Measurements from ENCODE around the gene SCAMP1.
"Not testable (repeated sequence)": the region's sequence is repeated elsewhere in the genome, so short reads cannot be mapped to it uniquely, and the experiment has no call there.

SCAMP1 gene

DNA sequence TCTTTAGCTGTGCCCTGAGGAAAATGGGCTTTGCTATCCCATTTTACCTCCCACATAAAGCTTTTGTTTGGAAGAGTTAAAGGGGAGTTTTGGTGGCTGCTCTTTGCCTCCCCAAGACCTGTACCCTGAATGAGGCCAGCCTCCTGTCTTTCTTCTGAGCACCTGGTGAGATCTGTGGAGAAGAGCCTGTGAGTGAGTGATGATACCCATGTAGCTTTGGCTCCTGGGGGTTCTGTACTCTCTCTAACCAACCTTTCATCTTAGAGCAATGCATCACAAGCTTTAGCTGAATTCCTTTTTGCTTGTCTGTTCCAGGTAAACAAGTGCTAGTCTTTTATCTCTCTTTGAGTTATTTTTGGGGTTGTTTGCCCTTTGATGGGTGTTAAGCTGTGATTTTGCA is 73.6 kb downstream of the SCAMP1 start:
- no peak for DNase-seq

DNA sequence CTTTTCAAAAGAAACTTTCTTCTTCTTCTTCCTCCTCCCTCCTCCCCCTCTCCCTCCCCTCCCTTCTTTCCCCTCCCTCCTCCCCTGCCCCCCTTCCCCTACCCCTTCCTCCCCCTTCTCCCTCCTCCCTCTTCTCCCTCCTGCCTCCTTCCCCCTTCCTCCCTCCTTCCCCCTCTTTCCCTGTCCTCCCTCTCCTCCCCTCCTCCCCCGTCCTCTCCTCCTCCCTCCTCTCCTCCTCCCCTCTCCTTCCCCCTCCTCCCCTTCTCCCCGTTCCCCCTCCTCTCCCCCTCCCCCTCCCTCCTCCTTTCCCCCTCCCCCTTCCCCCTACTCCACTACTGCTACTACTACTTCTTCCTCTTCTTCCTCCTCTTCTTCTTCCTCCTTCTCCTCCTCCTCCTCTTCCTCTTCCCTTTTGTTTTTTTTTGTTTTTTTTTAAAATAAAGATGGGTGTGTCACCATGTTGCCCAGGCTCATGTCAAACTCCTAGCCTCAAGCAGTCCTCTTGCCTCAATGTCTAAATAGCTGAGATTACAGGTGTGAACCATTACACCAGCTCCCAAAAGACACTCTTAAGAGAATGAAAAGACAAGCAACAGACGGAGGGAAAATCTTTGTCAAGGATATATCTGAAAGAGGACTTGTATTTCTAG is 87.5 kb downstream of the SCAMP1 start:
- DNase-seq = no peak

DNA sequence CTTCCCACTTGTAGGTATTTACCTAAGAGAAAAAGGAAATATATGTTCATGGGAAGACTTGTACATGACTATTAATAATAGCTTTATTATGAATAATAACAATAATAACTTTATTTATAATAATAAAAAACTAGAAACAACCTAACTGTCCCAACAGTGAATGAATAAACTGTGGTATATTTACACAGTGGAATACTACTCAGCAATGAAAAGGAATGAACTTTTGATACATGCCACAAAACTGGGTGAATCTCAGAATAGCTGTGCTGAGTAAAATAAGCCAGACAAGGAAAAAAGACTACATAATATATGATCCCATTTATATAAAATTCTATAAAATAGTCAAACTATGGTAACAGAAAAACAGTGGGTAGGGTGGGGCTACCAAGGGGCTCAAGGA is 88.7 kb downstream of the SCAMP1 start:
- DNase-seq = no peak

DNA sequence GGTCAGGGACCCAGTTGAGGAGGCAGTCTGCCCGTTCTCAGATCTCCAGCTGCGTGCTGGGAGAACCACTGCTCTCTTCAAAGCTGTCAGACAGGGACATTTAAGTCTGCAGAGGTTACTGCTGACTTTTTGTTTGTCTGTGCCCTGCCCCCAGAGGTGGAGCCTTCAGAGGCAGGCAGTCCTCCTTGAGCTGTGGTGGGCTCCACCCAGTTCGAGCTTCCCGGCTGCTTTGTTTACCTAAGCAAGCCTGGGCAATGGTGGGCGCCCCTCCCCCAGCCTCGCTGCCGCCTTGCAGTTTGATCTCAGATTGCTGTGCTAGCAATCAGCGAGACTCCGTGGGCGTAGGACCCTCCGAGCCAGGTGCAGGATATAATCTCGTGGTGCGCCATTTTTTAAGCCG is 97.1 kb downstream of the SCAMP1 start:
- DNase-seq = not testable (repeated sequence)

DNA sequence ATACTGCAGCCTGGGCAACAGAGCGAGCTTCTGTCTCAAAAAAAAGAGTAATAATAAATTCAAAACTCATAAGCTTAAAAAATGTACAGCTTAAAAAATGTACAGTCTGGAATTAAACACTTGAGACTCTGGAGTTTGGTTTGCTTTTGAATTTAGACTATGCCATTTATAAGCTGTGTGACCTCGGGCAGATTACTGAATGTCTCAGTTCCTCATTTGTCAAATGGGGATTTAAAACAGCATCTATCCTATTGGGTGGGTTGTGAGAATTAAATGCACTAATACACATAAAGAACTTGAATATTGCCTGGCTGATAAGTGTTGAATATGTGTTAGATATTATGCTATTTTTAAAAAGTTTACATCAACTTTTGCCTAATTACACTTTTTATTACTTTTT is 98.4 kb downstream of the SCAMP1 start:
- no peak for DNase-seq

DNA sequence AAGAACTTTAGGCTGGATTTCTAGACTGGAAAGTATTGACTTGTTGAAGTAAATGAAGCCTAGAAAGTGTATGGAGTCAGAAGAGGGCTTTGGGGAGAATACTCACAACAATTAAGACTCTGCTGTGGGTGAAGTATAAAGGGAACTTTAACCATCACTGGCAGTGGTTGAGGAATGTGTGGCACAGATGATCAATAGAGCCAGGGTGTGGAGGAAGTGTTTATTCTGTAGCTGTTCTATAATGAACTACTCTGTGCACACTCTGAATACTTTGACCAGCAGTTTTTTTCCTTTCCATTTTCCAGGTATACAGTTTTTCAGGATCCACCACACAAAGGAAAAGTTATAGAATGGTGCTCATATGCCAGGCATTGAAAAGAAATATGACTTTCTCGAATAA is 106.7 kb downstream of the SCAMP1 start:
- no peak for DNase-seq

DNA sequence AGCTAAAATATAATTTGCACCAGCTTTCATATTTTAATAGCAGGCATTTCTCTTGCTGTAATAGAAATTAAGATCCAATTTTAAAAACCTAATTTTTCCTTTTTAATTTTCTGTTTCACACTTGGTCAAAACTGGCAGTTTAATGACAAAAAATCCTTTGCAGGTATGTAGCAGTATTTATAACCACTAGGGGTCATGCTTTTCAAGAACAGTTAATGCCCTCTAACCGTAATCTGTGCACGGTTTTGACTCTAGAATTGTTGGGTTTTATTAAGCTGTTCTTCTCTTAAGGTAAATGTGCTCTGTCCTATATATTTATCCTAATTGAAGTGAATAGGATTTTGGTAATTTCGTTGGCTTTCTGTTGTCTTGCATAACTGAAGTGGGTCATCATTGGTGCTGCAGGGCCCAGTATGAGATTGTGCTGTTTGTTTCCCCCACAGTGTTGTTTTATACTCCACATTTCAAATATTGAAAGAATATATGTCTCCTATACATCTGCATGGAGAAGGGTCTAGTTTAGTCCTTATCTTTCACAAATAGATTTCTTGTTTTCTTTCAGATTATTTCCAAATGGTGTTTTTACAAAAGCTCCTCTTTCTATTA is 107.4 kb downstream of the SCAMP1 start:
- DNase-seq = peak; percentile 22

DNA sequence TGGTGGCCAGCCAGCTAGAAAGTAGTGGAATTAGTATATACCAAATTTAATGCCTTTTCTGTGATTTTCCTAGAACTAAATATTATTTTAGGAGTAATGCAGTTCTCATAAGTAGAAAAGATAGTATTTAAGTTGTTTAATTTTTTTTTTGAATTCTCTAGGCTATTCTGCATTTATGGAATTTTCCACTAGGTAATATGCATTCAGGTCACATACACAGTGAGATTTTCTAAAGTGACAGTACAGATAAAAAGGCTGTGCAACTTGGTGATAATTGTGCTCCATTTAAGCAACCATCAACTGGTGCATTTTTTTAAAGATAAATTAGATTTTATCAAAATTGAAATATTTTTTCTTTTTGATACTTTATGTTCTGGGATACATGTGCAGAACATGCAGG is 111.5 kb downstream of the SCAMP1 start:
- DNase-seq = no peak

DNA sequence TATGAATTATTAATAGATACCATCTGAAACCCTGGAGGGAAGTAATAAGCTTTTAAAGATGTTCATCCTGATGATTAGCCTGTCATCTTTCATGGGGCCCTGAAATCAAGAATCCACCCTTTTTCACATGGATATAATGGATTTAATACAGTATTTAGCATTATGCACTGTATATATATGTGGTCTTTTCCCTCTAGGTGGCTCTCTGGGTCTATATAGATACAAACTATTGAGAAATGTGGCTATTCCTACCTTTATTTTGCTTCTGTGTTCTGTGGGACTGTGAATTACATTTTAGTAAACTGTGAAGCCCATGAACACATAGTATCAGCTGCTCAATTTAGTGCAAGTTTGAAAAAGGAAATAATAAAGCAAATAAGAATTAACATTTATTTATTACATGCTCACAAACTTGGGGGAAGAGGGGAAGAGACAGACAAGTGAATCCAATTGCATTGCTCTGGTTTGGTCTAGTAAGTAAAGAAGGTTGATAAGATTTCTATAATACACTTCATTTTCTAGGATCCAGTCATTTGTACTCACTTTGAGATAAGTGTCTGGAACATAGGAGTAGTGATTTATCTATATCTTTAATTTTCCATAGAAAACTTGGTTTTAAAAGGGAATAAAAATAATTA is 112.2 kb downstream of the SCAMP1 start:
- peak; percentile 25 for DNase-seq

DNA sequence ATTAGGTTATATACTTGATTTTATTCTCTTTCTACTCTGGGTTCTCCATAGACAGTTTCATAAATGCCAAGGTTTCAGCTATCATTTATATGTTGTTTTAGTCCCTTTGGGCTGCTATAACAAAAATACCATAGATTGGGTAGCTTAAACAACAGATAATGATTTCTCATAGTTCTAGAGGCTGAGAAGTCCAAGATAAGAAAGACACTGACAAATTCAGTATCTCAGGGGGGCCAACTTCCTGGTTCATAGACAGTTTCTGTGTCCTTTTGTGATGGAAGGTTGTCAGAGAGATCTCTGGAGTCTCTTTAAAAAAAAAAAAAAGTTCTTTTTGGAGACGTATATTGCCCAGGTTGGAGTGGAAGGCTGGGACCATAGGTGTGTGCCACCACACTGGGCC is 113.3 kb downstream of the SCAMP1 start:
- DNase-seq = no peak

DNA sequence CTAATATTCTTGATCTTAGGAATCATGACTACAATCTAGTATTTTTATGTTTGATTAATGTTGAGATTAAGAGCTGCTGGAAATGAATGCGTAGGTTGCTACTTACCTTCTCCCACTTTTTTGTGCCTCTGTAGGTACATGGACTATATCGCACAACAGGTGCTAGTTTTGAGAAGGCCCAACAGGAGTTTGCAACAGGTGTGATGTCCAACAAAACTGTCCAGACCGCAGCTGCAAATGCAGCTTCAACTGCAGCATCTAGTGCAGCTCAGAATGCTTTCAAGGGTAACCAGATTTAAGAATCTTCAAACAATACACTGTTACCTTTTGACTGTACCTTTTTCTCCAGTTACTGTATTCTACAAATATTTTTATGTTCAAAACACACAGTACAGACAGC is 115.0 kb downstream of the SCAMP1 start:
- DNase-seq = no peak

DNA sequence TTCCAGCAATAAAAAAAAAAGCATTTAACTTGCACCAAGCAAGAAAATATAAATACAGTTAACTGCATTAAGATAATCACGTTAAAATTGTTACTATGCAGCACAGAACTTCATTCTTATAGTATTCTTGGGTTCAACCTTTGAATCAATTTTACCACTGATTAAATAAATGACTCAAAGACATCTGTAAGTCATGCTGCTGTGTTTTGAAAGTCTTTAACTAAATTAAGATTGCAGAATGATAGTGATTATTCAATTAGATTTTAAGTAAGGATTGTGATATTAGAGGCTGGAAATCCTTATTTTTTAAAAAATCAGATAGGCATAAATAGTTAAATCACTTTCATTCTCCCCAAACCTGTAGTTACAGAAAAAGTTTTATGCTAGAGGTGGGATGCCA is 116.4 kb downstream of the SCAMP1 start:
- no peak for DNase-seq

DNA sequence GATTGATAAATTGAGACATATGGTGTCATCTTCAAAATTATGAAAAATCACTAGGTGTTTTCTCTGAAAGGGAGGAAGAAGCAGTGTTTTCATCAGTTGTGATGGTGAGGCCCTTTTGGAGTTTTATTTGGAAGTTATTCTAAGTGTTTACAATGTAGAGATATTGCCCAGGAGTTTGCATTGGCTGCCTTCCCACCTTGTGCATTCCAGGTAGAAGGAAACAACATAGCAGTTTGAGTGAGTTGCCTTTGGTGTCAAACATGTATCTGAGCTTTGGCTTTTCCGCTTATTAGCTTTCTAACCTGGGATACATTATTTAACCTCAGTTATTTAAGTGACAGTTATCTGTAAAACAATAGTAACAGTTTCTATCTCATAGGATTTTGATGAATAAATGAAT is 122.5 kb downstream of the SCAMP1 start:
- no peak for DNase-seq

DNA sequence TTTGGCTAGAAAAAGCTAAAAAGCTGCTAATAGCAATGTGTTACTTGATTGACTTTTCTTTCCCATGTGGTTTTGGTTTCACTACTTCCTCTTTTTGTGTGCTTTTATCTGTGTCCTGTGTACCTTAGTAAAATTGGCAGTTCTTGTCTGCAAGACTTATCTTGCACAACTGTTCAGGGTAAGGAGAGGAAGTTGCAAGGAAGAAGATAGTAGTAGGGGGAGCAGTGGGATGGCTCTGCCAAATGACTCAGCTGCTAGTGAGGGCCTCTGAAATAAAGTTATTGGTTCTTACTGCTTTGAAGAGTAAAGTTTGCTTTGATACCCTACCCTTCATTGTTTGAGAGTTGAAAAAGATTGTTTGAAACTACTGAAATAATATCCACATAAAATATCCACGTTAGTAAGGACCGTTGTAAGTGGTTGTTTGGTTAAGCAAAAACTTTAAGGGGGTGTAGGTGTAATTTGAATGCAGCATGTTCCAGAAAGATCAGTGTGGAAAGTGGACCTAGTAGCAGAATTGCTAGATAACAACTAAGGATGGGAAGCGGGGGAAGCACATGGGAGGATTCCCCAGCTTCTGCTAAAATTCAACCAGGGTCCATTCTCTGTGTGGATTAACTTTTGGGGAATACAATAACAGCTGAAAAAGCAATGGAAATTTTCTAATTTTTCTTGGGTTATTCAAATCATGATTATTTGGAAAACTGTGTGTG is 123.5 kb downstream of the SCAMP1 start:
- DNase-seq = peak; percentile 65

DNA sequence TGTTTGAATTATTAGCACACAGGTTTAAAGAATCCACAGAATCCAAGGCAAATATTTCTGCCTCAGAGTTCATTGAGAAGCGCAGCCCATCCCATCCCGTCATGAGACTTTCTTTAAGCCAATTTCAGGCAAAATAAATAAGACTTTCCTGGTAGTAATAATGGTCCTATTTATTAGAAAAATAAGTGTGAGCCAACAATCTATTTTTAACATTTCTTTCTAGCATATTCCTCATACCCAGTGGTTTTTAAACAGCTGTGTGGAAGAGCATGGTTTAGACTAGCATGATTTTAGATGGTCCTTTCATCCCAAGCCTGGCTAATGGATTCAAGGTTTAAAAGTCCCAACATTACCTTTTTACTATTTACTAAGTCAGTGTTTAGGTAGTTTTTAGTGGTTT is 125.8 kb downstream of the SCAMP1 start:
- DNase-seq = no peak

DNA sequence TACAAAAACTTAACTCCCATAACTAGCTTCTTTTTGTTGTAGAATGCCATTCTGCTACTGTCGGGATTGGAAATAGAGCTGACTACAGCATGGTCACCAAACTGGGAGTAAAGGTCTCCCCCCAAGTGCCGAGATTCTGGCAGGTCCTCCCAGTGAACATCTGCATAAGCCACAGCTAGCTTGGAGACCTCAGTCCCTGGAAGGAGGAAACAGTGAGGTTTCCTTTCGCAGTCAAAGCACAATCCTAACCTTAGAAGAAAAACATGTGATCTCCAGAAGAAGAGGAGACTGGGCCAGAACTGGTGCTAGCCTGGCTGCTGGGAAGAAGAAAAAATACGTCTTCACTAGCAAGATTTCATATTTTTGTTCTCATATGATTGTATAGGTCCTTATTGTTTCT is 127.4 kb downstream of the SCAMP1 start:
- no peak for DNase-seq

DNA sequence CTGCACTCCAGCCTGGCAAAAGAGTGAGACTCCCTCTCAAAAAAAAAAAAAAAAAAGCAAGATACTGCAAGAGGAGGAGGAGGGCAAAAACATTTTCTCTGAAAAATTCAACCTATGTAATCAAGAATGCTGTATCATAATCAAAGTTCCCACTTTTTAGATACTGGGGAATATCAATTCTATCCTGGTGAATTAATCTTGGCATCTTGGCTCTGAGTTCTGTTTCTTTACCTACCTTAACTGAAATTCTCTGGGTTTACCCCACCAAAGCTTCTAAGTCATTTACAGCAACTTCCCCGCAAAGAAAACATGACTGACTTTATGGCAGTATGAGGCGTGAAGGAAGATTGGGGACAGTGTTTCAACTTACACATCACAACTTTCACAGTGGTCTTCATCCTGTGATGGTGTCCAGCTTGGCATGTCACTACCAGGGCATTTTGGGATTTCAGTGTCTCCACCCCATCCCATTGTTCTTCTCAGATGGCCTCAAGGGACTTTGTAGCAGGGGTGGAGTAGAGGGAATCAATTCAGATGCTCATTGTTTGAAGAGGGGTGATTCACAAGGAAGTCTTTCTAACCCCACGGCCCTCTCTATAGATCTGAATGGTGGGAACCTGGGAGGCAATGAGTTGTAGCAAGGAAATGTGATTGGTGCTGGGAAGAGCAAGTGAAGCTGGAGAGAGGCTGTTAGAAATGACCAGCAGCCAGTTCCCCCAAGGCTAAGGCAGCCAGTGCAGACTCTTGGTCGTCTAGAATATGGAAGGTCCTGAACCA is 130.5 kb downstream of the SCAMP1 start:
- DNase-seq = no peak

DNA sequence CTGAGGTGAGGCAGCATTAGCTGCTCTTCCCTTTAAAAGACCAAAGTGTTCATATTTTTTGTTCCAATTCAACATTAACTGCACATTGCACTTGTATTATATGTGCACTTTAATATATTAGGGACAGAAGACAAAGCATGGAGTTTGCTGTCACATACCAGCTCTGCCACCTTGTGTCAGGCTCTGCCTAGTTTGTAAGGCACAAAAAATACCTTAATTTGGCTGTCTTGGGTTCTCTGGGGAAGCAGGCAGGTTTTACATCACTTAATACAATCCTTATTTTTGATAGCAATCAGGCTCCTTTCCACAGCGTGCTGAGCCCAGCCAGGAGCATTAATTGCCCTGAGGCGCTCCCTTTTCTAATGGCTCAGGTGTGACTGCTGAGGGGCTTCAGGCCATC is 131.8 kb downstream of the SCAMP1 start:
- no peak for DNase-seq

DNA sequence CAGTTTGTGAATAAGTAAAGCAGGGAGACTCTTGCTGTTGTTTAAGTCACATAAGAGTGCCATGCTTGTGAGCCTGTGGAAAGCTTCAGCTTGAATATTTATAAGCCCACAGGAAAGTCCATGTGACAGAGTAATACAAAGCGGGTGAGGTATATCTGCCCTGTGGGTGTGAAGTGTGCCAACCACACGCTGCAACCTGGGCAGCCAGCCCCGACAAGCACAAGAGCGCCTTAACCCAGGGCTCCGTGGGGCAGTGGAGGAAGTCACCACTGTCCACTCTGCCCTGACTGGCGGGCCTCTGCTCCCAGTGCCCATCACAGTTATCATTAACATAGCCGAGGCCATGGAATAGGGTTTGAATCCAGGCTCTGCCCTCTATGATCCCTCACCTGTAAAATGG is 132.2 kb downstream of the SCAMP1 start:
- no peak for DNase-seq

DNA sequence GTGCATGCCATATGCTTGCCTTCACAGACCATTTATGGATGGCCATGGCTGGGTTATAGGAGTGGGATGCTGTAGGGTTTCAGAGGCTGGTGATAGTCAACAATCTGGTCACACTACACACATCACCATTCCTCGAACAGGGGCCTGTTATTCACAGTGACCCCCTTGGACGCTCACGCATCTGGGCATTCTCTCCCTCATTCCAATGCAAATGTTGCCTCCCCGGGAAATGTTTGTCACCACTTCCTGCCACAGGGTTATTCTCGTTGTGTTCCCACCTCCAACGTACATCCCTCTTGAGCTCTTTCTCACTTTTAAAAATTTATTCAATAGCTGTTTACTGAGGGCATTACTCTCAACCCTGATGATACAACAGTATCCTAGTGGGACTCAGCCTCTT is 135.4 kb downstream of the SCAMP1 start:
- no peak for DNase-seq

DNA sequence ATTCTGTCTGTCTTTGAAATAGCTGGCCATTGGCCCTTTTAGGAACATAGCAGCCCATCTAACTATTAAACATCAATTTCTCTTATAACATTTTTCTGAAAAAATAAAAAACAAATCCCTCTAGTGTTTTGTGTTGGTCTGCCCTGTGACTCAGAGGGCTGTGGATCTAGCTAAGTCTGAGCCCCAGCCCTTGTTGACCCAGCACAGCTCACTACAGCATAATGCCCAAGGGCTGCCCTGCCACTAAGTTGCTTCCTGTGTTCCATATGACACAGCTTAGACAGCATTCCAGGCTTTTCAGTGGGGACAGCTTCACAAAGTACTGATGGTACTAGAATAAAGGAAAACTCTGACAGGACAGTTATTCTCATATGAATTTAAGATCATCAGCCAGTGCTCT is 136.0 kb downstream of the SCAMP1 start:
- DNase-seq = peak; percentile 22

DNA sequence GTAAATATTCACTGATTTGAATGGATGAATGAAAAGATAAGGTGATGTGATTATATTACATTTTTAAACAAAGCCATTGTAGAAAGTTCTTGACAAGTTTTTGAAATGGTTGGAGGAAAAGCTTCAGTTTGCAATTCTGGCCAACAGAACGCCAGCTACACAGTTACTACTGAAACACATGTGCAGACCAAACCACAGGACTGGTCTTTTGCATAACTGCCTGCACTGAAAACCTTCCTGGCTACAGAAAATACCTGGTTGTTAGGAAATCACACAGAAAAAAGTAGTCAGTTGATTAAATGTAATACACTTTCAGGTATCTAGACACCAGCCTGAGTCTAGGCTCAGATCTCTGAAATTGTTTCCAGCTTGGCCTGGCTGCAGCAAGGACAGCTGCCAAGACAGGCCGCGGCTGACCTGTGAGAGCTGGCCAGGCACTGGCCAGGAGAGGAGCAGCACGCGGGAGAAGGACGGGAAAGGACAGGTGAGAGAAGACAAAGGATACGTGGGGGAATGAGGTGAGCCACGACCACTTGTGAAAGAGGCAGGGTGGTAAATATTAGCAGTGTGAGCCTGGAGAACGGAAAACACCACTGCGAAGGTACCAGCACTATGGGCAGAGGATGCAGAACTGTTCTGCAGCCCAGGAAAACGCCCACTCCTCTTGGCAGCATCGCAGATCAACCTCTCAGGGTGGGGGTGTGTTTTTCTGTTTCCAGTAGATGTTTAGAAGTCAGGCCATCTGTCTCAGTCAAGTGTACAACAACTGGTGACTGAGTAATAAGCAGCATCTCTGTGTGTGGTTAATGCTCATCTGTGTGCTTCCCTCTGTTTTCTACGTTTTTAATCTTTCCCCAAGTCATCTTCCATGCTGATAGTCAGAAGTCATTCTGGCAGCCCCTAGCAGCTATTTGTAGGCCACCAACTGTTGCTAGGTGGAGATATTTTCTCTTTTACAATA is 137.4 kb downstream of the SCAMP1 start:
- DNase-seq = no peak
